ENCODE results near the gene GRAMD1B. TPM values are rescaled to one million over a fixed set of nuclear protein-coding genes. Genes with fewer than 3 reads are reported as not detected.

GRAMD1B gene
- total RNA-seq, 2 experiments from 2014 or later = 16.1 to 21.8 TPM

DNA sequence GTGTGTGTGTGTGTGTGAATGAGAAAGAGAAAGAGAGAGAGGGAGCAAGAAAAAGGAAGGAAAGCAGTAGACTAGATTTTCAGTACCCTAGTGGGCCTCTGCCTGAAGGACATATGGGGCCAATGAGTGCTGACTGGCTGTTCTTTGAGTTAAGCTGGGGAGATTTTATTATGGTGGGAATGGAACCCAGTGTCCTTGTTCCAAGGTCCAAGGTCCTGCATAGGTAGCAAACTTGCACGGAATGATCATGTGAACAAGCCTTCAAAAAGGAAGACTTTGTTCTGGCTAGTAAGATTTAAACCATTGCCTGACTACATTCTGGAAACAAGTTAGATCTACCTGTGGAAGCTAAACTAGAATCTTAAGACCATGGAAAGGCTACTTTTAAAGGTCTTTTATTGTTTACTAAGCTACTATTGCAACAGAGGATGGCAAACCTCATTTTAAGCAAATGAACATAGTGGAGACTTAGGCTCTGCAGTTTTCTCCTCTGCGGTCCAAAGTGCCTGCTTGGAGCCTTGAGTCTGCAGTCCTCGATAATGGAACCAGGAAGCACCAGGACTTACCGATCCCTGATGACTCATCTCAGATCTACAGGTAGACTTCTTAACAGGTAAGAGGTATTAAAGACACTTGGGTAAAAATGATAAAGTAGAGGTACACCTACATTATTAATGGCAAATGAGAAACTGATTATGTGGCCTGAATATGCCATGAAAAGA is 10.2 kb upstream of the GRAMD1B start:
- TF ChIP-seq, protein P1, sequence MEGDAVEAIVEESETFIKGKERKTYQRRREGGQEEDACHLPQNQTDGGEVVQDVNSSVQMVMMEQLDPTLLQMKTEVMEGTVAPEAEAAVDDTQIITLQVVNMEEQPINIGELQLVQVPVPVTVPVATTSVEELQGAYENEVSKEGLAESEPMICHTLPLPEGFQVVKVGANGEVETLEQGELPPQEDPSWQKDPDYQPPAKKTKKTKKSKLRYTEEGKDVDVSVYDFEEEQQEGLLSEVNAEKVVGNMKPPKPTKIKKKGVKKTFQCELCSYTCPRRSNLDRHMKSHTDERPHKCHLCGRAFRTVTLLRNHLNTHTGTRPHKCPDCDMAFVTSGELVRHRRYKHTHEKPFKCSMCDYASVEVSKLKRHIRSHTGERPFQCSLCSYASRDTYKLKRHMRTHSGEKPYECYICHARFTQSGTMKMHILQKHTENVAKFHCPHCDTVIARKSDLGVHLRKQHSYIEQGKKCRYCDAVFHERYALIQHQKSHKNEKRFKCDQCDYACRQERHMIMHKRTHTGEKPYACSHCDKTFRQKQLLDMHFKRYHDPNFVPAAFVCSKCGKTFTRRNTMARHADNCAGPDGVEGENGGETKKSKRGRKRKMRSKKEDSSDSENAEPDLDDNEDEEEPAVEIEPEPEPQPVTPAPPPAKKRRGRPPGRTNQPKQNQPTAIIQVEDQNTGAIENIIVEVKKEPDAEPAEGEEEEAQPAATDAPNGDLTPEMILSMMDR (IDR thresholded peaks at IDR 0.05) = no peak

DNA sequence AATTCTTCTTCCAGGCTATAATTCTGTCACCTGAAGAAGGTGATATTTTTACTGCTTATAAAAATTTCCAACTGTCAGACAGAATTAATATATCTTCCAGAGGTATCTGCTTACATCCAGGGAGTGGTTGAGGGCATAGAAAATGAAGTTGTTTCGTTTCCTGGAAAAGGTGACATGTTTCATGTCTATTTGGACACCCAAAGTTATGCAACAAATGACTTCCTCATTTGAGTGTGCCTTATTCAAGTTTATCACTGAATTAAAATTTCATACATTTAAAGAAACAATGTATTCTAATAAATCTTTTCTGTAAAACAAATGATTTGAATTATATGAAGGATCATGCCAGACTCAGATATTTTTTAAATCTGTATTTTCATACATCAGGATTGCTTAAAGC is 8.5 kb upstream of the GRAMD1B start:
- CTCF ChIA-PET = no interaction called here
- DNase-seq (peak in 2 of 14 experiments; percentile 23 to 26), ATAC-seq (ENCODE audit: poor library complexity) (no peak)
- Histone ChIP-seq H3K27ac (ENCODE audit: low read depth in 1 of 2, low read length in 2 of 2) (no peak overlapping the region), H3K36me3 (ENCODE audit: insufficient read depth, low read length) (no peaks in the 10 kb centered on the region), H3K4me3 (ENCODE audit: low read length) (no peak overlapping the region), H3K4me1 (ENCODE audit: insufficient read depth, low read length) (no peaks in the 10 kb centered on the region), H3K27me3 (ENCODE audit: control insufficient read depth in 1 of 2, insufficient read depth in 2 of 2, low read length in 2 of 2) (no peaks in the 10 kb centered on the region), H3K9me3 (ENCODE audit: control insufficient read depth in 1 of 2, insufficient read depth in 1 of 2, low read length in 2 of 2) (no peaks in the 10 kb centered on the region)
- Mint-ChIP-seq H3K9me3 (no peaks in the 10 kb centered on the region), H3K27me3 (peaks cover 14% of the 10 kb centered on the region), H3K36me3 (ENCODE audit: low read depth) (no peaks in the 10 kb centered on the region), H3K27ac (no peak overlapping the region), H3K4me3 (no peak overlapping the region), H3K4me1 (ENCODE audit: low read depth) (no peaks in the 10 kb centered on the region)
- TF ChIP-seq, protein P1 (IDR thresholded peaks at IDR 0.05) = no peak
- POLR2A ChIA-PET = no interaction called here
- intact Hi-C loops (cut with DNase I, micrococcal nuclease) = no loop called here

More for the DNA sequence above, 10.2 kb upstream of the GRAMD1B start:
- no peak overlapping the region for H3K27ac ChIP-seq (ENCODE audit: low read depth in 1 of 2, low read length in 2 of 2)
- H3K4me3 ChIP-seq (ENCODE audit: low read length) = no peak overlapping the region
- Mint-ChIP-seq H3K36me3 (ENCODE audit: low read depth) (no peaks in the 10 kb centered on the region), H3K4me3 (no peak overlapping the region), H3K9me3 (no peaks in the 10 kb centered on the region), H3K27me3 (peaks cover 14% of the 10 kb centered on the region), H3K27ac (no peak overlapping the region), H3K4me1 (ENCODE audit: low read depth) (no peaks in the 10 kb centered on the region)
- H3K36me3 ChIP-seq (ENCODE audit: insufficient read depth, low read length) = no peaks in the 10 kb centered on the region
- no peak for DNase-seq
- H3K27me3 ChIP-seq (ENCODE audit: control insufficient read depth in 1 of 2, insufficient read depth in 2 of 2, low read length in 2 of 2) = no peaks in the 10 kb centered on the region
- no peaks in the 10 kb centered on the region for H3K4me1 ChIP-seq (ENCODE audit: insufficient read depth, low read length)
- ChIA-PET CTCF (no interaction called here), POLR2A (no interaction called here)
- intact Hi-C loops (cut with DNase I, micrococcal nuclease) = no loop called here
- no peak for ATAC-seq (ENCODE audit: poor library complexity)
- H3K9me3 ChIP-seq (ENCODE audit: control insufficient read depth in 1 of 2, insufficient read depth in 1 of 2, low read length in 2 of 2) = no peaks in the 10 kb centered on the region

DNA sequence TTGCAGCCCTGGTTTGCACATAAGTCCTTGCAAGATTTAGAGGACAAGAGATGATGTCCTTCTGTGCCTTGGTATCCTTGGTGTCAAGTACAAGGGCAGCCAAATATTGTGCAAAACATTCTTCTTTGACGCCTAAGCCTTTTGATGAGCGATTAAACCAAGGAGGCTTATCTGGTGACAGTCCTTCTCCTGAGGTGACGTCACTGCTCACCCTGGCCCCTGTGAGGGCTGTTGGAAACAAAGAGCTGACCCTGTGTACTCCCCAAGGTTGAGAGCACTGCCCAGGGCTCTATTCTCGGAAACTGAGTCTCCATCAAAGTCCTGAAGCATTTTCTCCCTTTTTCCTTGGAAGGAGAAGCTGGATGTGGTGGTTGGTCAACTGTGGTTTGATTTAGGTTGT is 4.7 kb upstream of the GRAMD1B start:
- H3K36me3 Mint-ChIP-seq (ENCODE audit: low read depth) = peaks cover 4% of the 10 kb centered on the region
- Histone ChIP-seq H3K4me1 (ENCODE audit: insufficient read depth, low read length) (peaks cover 8% of the 10 kb centered on the region), H3K27me3 (ENCODE audit: control insufficient read depth in 1 of 2, insufficient read depth in 2 of 2, low read length in 2 of 2) (no peaks in the 10 kb centered on the region), H3K9me3 (ENCODE audit: control insufficient read depth in 1 of 2, insufficient read depth in 1 of 2, low read length in 2 of 2) (no peaks in the 10 kb centered on the region), H3K27ac (ENCODE audit: low read depth in 1 of 2, low read length in 2 of 2) (no peak overlapping the region), H3K36me3 (ENCODE audit: insufficient read depth, low read length) (no peaks in the 10 kb centered on the region), H3K4me3 (ENCODE audit: low read length) (no peak overlapping the region)
- ChIA-PET POLR2A (no interaction called here), CTCF (no interaction called here)
- no peak overlapping the region for H3K4me3 Mint-ChIP-seq
- no peak overlapping the region for H3K27ac Mint-ChIP-seq
- H3K27me3 Mint-ChIP-seq = peaks cover 10% of the 10 kb centered on the region
- ATAC-seq (ENCODE audit: poor library complexity) (no peak), DNase-seq (no peak)
- intact Hi-C loops (cut with DNase I, micrococcal nuclease) = no loop called here
- H3K9me3 Mint-ChIP-seq = no peaks in the 10 kb centered on the region
- TF ChIP-seq, protein P1 (IDR thresholded peaks at IDR 0.05) = no peak
- peaks cover 11% of the 10 kb centered on the region for H3K4me1 Mint-ChIP-seq (ENCODE audit: low read depth)

All from CD4-positive, alpha-beta T cell (primary cell).